Heart left ventricle (tissue), 13 donors: ENCODE results near the gene FURIN.

Experiments
- CTCF ChIP-seq, 12 donors: fragments of 200-600 bp; sonication (generic) in 4 of 12; IDR thresholded peaks; one replicate each; pipeline versions ENCODE4 v1.5.0 to v1.8.0; 2018 to 2022; ENCODE audit warnings: antibody characterized with exemption in 12 of 12, mild to moderate bottlenecking in 5 of 12
- POLR2A ChIP-seq, 2 donors: fragments of 450-650 bp; IDR thresholded peaks; one replicate each; pipeline ENCODE4 v1.6.1; 2017; ENCODE audit warnings: antibody characterized with exemption in 2 of 2, mild to moderate bottlenecking in 2 of 2, moderate library complexity in 2 of 2
- donor health status: ischemic (EF 13 %, LVEDD 7.1; RV severe dilation, severe dysfunction).
- donor health status: DM: no; HTN: yes; CAD: no.
- donor health status: DM: no; HTN: no; CAD: no.
- donor health status: ischemic (EF 25% LVEDD 6.9; RV normal size, moderate dysfunction).
- donor health status: ischemic (EF 25% LVEDD 5.7; RV mildly dilated, moderate dysfunction).
- donor health status: ischemic (EF 35%, LVEDD 5.7; RV mildly dilated, moderate dysfunction).
- donor health status: nonischemic (EF 11% LVEDD 7.7; RV severe dilation, severe dysfunction).
- donor health status: DM: yes; HTN: yes; CAD: no.
- donor health status: PGD.
- donor health status: ischemic (EF 29% LVEDD 5.4; RV normal size, mild dysfunction).
- donor health status: nonischemic (EF 23%, LVEDD 6.1; RV moderate dilation, normal function).

- TF ChIP-seq CTCF (IDR thresholded peaks at IDR 0.05) (no peak), POLR2A (IDR thresholded peaks at IDR 0.05) (no peak)
These were observed 47.5 kb downstream of the FURIN start for GRCh38 chr15:90915808-90916440.
